ENCODE results near the gene PRKRA.

PRKRA gene

GRCh38 chr2:178484245-178485041, 33.5 kb upstream of the PRKRA start:
- Histone ChIP-seq H3K27ac (ENCODE audit: low read depth, low read length) (no peak overlapping the region), H3K4me1 (ENCODE audit: control insufficient read depth, low read length) (peaks cover 34% of the 10 kb centered on the region), H3K36me3 (ENCODE audit: control insufficient read depth, low read length) (peaks cover 31% of the 10 kb centered on the region), H3K9me2 (replicated peaks; ENCODE audit: control insufficient read depth, low read length) (no peaks in the 10 kb centered on the region; the same call in 1 of the 2 replicates), H3K4me3 (ENCODE audit: low read length) (no peak overlapping the region), H3K79me2 (ENCODE audit: control insufficient read depth, low read length) (peaks cover 72% of the 10 kb centered on the region), H3F3A (ENCODE audit: control insufficient read depth, insufficient read depth) (peaks cover 5% of the 10 kb centered on the region), H3K9me3 (ENCODE audit: control insufficient read depth, insufficient read depth, low read length) (no peaks in the 10 kb centered on the region), H3K4me2 (ENCODE audit: low read length) (no peak overlapping the region), H4K20me1 (ENCODE audit: control insufficient read depth, insufficient read depth, low read depth, low read length) (peaks cover 13% of the 10 kb centered on the region; the same call in 1 of the 2 replicates), H3K27me3 (ENCODE audit: control insufficient read depth, low read length) (no peaks in the 10 kb centered on the region)
- TF ChIP-seq EZH2phosphoT487 (IDR thresholded peaks at IDR 0.05; ENCODE audit: borderline replicate concordance, low read length) (no peak), CTCF (IDR thresholded peaks at IDR 0.05; ENCODE audit: low read depth, low read length, poor library complexity, severe bottlenecking) (no peak)

- H3K27me3 ChIP-seq (ENCODE audit: control insufficient read depth, low read length): no peaks in the 10 kb centered on the region
- H3K4me1 ChIP-seq (ENCODE audit: control insufficient read depth, low read length): peaks cover 41% of the 10 kb centered on the region
Measured at GRCh38 chr2:178482437-178482836, 31.5 kb upstream of the PRKRA start.

GRCh38 chr2:178480227-178481181, 29.5 kb upstream of the PRKRA start, which contains the start of gene PLEKHA3:
TSS of gene PLEKHA3 (plus strand) at chr2:178480457. CDS start at chr2:178480870, 413 bp downstream.
- no peak for TF ChIP-seq EZH2phosphoT487 (IDR thresholded peaks at IDR 0.05; ENCODE audit: borderline replicate concordance, low read length)
- TF ChIP-seq CTCF (IDR thresholded peaks at IDR 0.05; ENCODE audit: low read depth, low read length, poor library complexity, severe bottlenecking): no peak
- peaks cover 16% of the 10 kb centered on the region for H3K36me3 ChIP-seq (ENCODE audit: control insufficient read depth, low read length)
- no peaks in the 10 kb centered on the region for H3K9me3 ChIP-seq (ENCODE audit: control insufficient read depth, insufficient read depth, low read length)
- H3K4me3 ChIP-seq (ENCODE audit: low read length): peak within 1 kb of the TSS; percentile 89
- peak within 1 kb of the TSS; percentile 99 for H3K4me2 ChIP-seq (ENCODE audit: low read length)
- H3K79me2 ChIP-seq (ENCODE audit: control insufficient read depth, low read length): peaks cover 78% of the 10 kb centered on the region
- H3K27ac ChIP-seq (ENCODE audit: low read depth, low read length): peak within 1 kb of the TSS; percentile 79
- H3K9me2 ChIP-seq (replicated peaks; ENCODE audit: control insufficient read depth, low read length): no peaks in the 10 kb centered on the region; the same call in 1 of the 2 replicates
- no peaks in the 10 kb centered on the region for H3K27me3 ChIP-seq (ENCODE audit: control insufficient read depth, low read length)
- H3K4me1 ChIP-seq (ENCODE audit: control insufficient read depth, low read length): peaks cover 53% of the 10 kb centered on the region
- H4K20me1 ChIP-seq (ENCODE audit: control insufficient read depth, insufficient read depth, low read depth, low read length): peaks cover 13% of the 10 kb centered on the region; the same call in 1 of the 2 replicates
- peaks cover 16% of the 10 kb centered on the region for H3F3A ChIP-seq (ENCODE audit: control insufficient read depth, insufficient read depth)

More at GRCh38 chr2:178482437-178482836, 31.5 kb upstream of the PRKRA start:
- no peak for TF ChIP-seq EZH2phosphoT487 (IDR thresholded peaks at IDR 0.05; ENCODE audit: borderline replicate concordance, low read length)
- no peak for TF ChIP-seq CTCF (IDR thresholded peaks at IDR 0.05; ENCODE audit: low read depth, low read length, poor library complexity, severe bottlenecking)
- H3K9me3 ChIP-seq (ENCODE audit: control insufficient read depth, insufficient read depth, low read length): no peaks in the 10 kb centered on the region
- H3K79me2 ChIP-seq (ENCODE audit: control insufficient read depth, low read length): peaks cover 73% of the 10 kb centered on the region
- H3K9me2 ChIP-seq (replicated peaks; ENCODE audit: control insufficient read depth, low read length): no peaks in the 10 kb centered on the region; the same call in 1 of the 2 replicates
- no peak overlapping the region for H3K27ac ChIP-seq (ENCODE audit: low read depth, low read length)
- peaks cover 21% of the 10 kb centered on the region for H3K36me3 ChIP-seq (ENCODE audit: control insufficient read depth, low read length)
- H3K4me3 ChIP-seq (ENCODE audit: low read length): peak overlapping the region; percentile 89
- peaks cover 12% of the 10 kb centered on the region for H3F3A ChIP-seq (ENCODE audit: control insufficient read depth, insufficient read depth)
- H3K4me2 ChIP-seq (ENCODE audit: low read length): peak overlapping the region; percentile 99
- peaks cover 13% of the 10 kb centered on the region; the same call in 1 of the 2 replicates for H4K20me1 ChIP-seq (ENCODE audit: control insufficient read depth, insufficient read depth, low read depth, low read length)
